ENCODE results near the gene SLC26A2. TPM values are rescaled to one million over a fixed set of nuclear protein-coding genes. Genes with fewer than 3 reads are reported as not detected.

Gene SLC26A2
- total RNA-seq, 4 donors from 2014 or later: 10.1 to 13.6 (median 12.8) TPM

DNA sequence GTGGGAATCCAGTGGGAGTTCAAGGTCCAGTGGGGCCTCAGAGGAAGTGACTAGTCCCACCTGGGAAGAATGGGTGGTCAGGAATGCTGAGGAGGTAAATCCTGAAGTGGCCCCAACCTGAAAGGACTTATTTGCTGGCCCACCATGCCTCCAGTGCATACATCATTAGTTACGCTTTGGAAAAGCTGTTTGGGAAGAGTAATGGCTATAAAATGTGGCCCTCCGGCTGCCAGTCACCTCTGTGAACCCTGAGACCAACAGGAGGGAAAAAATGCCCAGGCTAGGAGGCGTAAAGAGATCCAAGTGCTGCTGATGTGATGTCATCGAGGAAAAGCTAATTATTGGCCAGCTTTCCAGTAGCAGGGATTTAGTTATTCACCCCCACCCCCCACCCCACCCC, 2.7 kb upstream of the SLC26A2 start:
- 87 to 88% methylated on average over 4 of the region's 4 CpGs for WGBS, 2 donors
- Histone ChIP-seq H3K4me3 (replicated peaks in 1 of 3) (no peak overlapping the region), H3K4me1 (peaks cover 9 to 17% of the 10 kb centered on the region in 2 donors), H3K36me3 (no peaks in the 10 kb centered on the region), H3K9me3 (no peaks in the 10 kb centered on the region), H3K27me3 (no peaks in the 10 kb centered on the region), H3K27ac (no peak overlapping the region)
- intact Hi-C loops (cut with DNase I): no loop called here
- no peak for DNase-seq
- TF ChIP-seq, protein P1, sequence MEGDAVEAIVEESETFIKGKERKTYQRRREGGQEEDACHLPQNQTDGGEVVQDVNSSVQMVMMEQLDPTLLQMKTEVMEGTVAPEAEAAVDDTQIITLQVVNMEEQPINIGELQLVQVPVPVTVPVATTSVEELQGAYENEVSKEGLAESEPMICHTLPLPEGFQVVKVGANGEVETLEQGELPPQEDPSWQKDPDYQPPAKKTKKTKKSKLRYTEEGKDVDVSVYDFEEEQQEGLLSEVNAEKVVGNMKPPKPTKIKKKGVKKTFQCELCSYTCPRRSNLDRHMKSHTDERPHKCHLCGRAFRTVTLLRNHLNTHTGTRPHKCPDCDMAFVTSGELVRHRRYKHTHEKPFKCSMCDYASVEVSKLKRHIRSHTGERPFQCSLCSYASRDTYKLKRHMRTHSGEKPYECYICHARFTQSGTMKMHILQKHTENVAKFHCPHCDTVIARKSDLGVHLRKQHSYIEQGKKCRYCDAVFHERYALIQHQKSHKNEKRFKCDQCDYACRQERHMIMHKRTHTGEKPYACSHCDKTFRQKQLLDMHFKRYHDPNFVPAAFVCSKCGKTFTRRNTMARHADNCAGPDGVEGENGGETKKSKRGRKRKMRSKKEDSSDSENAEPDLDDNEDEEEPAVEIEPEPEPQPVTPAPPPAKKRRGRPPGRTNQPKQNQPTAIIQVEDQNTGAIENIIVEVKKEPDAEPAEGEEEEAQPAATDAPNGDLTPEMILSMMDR (IDR thresholded peaks at IDR 0.05): no peak
- TF ChIP-seq POLR2A (IDR thresholded peaks at IDR 0.05): no peak

DNA sequence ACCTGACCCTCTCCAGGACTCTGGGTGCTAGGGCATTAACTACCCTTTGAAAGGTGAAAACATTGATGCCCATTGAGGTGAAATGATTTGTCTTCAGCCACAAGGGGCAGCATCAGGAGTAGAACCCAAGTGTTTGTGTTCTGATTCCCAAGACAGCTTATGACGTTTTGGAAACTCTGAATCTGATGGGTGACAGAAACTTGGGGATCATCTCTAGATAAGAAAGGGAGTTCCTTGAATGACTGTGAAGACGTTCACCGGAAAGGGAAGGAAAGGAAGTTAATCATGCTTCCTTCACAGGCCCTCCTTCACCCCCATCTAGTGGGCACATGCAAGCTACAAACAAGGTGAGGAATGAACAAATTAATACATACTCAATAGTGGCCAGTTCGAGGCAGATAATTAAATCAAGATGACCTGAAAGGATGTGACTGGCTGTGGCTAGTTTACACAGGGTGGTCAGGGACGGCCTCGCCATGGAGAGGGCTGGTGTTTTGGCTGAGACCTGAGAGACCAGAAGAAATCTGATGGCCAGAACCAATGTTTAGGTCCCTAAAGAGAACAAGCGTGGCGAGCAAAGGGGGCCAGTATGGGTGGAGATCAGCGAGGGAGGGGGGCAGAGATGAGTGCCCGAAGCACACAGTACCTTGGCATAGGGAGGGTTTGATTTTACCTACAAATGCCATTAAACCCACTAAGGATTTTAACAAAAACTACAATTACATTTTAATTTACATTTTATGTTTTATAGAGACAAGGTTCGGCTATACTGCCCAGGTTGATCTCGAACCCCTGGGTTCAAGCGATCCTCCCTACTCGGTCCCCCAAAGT, 937 bp upstream of the SLC26A2 start:
- Histone ChIP-seq H3K4me1 (peaks cover 9 to 17% of the 10 kb centered on the region in 2 donors), H3K36me3 (no peaks in the 10 kb centered on the region), H3K27ac (peak overlapping the region; percentile 84 to 91 (median 91)), H3K4me3 (replicated peaks in 1 of 3) (peak overlapping the region in 2 of 3 donors; percentile 68 to 73), H3K9me3 (no peaks in the 10 kb centered on the region), H3K27me3 (no peaks in the 10 kb centered on the region)
- DNase-seq: no peak
- intact Hi-C loops (cut with DNase I): no loop called here
- TF ChIP-seq, protein P1 (IDR thresholded peaks at IDR 0.05): peak in 5 of 6 experiments; percentile 16 to 42 (median 25)
- no peak for TF ChIP-seq POLR2A (IDR thresholded peaks at IDR 0.05)
- WGBS, 2 donors: 40 to 44% methylated on average over 14 of the region's 14 CpGs

DNA sequence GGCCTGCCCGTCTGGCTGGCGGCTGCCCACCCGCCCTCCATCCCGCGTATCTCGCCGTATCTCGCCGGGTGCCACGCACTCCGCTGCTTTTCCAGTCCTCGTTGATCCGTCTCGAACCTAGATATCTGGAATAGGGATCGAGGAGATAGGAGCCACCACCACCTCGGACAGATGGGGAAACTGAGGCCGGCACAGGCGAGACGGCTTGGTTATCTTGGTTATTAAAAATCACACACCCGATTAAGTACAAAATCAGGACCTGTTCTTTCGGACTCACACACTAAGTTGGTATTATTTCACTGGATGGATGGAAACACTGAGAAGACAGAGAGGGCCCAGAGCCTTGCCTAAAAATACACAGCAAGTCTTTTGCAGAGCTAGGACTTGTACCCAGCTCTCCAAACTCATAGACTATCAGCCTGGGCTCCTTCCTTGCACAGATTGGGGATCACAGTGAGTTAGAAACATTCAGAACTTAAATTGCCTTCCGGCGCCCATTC, 678 bp downstream of the SLC26A2 start:
- 21 to 29% methylated on average over 12 to 14 of the region's 23 CpGs for WGBS, 2 donors
- Histone ChIP-seq H3K36me3 (no peaks in the 10 kb centered on the region), H3K27ac (peak overlapping the region; percentile 37 to 91 (median 84)), H3K27me3 (no peaks in the 10 kb centered on the region), H3K9me3 (no peaks in the 10 kb centered on the region), H3K4me3 (replicated peaks in 1 of 3) (peak overlapping the region; percentile 17 to 73 (median 68)), H3K4me1 (peaks cover 9 to 17% of the 10 kb centered on the region in 2 donors)
- intact Hi-C loops (cut with DNase I): no loop called here
- TF ChIP-seq POLR2A (IDR thresholded peaks at IDR 0.05): no peak
- TF ChIP-seq, protein P1 (IDR thresholded peaks at IDR 0.05): no peak
- no peak for DNase-seq

DNA sequence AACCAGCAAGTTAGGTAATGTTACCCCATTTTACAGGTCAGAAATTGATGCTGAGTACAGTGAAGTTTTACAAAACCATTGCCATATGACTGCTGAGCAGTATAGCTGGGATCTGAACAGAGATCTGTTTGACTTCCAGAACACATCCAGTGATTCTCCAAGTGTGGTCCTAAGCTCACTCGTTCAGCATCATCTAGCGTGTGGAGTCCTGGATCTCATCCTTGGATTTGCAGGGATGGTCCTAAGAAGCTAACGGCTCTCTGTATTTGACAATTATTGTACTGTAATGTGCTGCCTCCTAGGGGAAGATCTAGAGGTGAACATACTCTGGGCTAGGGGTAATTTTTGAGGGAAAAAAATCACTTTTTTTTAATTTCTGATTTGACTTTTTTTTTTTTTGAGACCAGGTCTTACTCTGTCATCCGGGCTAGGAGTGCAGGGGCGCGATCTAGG, 1.4 kb downstream of the SLC26A2 start:
- Histone ChIP-seq H3K4me3 (replicated peaks in 1 of 3) (no peak overlapping the region), H3K36me3 (no peaks in the 10 kb centered on the region), H3K27me3 (no peaks in the 10 kb centered on the region), H3K9me3 (no peaks in the 10 kb centered on the region), H3K27ac (no peak overlapping the region), H3K4me1 (peaks cover 9 to 17% of the 10 kb centered on the region in 2 donors)
- DNase-seq: no peak
- intact Hi-C loops (cut with DNase I): no loop called here
- TF ChIP-seq, protein P1 (IDR thresholded peaks at IDR 0.05): peak in 1 of 6 experiments; percentile 26
- no peak for TF ChIP-seq POLR2A (IDR thresholded peaks at IDR 0.05)
- 71 to 76% methylated on average over 6 of the region's 6 CpGs for WGBS, 2 donors

Measured in thyroid gland (tissue), 4 donors.